ENCODE measurements around the gene MSX2. TPM values are rescaled to one million over a fixed set of nuclear protein-coding genes. Genes with fewer than 3 reads are reported as not detected.

Gene MSX2
- total RNA-seq, 1 experiment from 2014 or later, result 2.0 TPM

DNA sequence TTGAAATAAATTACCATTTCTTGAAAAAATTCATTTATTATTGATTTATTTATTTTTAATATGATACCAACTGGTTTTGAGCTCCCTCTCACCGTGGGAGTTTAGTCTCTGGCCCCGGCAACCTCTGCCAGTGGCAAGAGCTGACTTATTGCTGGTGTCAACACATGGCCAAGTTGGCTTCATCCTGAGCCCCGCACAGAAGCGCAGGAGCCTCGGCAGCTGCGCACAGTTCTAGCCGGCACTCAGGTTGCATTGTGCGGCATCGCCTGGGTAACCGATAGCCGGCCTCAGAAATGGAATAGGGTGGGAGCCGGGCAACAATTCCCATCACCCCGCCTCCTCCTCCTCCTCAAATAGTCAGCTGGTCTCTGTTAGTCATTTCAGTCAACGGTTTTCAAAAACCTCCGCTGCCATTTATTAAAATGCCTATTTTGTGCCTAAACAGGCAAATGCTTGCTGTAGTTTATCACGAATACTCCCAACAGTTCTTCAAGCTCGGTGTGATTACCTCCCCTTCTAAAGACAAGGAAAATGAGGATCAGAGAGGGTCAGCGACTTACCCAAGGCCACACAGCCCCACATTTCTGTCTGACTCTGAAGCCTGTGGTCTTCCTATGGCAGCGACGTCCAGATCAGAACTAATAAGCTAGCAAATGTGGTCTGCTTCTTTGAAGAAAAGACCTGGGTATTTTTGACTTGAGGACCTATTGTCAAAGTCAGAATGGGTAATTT is 15.7 kb upstream of the MSX2 start:
- in situ Hi-C loops (cut with HindIII; ENCODE audit: low pct_unique_long_range_greater_than_20kb, low sequenced_read_pairs), result no loop called here
- DNase-seq (ENCODE audit: low read depth, low spot score), result no peak

DNA sequence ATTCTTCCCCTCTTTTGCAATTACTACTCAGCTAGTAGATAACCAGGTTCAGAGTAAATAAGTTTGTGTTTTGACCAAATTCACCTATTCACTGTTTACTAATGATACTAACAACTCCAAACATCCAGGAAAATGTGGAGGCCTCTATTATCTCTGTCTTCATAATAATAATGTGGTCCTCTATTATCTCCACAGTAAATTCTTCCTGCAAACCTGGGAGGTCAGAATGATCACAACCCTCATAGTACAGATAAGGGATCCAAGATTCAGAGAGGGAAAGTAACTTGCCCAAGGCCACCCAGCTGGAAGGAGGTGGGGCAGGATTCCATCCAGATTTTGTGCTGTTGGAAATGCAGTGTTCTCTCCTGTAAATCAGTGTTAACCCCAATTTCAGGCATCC is 9.6 kb upstream of the MSX2 start:
- DNase-seq (ENCODE audit: low read depth, low spot score), result no peak
- in situ Hi-C loops (cut with HindIII; ENCODE audit: low pct_unique_long_range_greater_than_20kb, low sequenced_read_pairs), result no loop called here

DNA sequence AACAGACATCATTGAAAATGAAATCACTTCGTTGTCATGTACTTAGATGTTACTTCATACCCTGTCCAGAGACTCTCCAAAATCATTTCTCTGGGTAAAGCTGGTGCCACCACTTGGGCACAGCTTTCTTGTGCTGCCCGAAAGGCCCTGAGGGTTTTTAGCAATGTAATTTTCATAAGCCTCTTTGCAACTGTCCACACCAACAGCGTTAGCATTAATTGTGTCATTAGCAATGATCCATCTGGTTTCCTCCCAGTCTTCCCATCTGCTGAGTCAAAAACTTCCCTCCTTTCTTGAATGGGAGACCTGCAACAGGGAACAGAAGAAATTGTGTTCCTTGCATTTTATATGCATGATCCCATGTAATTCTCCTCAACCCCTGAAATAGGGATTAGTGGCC is 8.6 kb upstream of the MSX2 start:
- in situ Hi-C loops (cut with HindIII; ENCODE audit: low pct_unique_long_range_greater_than_20kb, low sequenced_read_pairs), result no loop called here

DNA sequence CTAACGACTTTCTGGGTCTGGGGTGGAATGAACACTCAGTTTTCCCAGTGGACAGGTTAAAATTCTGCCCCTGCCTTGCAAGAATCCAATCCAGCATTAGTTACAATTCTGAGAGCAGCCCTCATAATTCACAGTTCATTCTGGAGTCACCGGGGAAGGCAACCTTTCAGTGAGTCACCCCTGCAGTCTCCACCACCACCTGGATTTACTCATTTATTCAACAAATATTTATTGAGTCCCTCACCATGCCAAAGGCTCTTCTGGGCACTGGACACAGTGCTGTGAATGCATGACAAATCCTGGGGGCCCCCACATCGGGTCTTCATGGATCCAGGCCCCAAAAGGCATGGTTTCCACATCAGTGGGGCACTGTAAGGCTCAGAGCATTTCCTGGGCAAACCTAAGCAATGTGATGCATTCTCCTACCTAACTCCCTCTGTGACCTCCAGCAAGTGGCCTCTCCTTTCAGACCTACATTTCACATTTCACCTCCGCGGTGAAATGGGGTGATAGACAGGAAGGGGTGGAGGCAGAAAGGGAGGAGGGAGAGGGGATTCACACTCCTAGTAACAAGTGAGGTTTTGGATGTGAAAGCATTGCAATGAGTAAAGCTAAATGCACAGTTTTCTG is 6.4 kb upstream of the MSX2 start:
- in situ Hi-C loops (cut with HindIII; ENCODE audit: low pct_unique_long_range_greater_than_20kb, low sequenced_read_pairs), result no loop called here
- DNase-seq (ENCODE audit: low read depth, low spot score), result no peak

More for the DNA sequence above, 8.6 kb upstream of the MSX2 start:
- no peak for DNase-seq (ENCODE audit: low read depth, low spot score)

DNA sequence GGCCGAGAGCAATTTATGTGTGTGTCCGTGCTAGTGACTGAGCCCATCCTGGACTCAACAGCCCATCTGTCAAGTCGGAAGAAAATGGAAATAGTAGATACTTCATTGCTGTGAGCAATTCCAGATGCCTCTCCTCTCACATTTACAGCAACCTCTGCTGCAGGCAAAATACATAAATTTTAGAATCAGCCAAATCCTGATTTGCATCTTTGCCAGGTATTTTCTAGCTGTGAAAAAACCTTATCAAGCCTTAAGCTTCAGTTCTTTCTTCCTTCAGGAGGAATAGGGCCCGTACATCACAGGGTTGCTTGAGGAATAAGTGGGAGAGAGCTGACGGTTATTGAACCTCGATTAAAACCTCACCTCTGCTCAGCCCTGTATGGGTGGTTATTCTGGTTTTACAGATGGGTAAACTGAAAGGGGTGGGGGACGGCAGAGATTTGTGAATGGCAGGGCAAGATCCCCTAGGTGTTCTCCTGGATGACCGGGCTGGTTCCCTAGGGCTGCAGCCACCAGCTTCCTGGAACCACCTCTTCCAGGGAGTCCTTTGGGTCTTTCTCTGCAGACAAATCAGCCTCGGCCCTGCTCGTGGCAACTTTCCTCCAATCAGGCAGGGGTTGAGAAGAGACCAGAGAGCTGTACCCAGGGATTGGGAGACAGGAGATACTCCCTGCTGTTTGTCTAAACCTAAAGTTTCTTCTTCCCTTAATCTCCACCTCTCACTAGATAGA is 5.3 kb upstream of the MSX2 start:
- DNase-seq (ENCODE audit: low read depth, low spot score), result no peak
- in situ Hi-C loops (cut with HindIII; ENCODE audit: low pct_unique_long_range_greater_than_20kb, low sequenced_read_pairs), result no loop called here

- in situ Hi-C loops (cut with HindIII; ENCODE audit: low pct_unique_long_range_greater_than_20kb, low sequenced_read_pairs), result no loop called here
- no peak for DNase-seq (ENCODE audit: low read depth, low spot score)
Measured at GRCh38 chr5:174719793-174720611, 4.4 kb upstream of the MSX2 start.

DNA sequence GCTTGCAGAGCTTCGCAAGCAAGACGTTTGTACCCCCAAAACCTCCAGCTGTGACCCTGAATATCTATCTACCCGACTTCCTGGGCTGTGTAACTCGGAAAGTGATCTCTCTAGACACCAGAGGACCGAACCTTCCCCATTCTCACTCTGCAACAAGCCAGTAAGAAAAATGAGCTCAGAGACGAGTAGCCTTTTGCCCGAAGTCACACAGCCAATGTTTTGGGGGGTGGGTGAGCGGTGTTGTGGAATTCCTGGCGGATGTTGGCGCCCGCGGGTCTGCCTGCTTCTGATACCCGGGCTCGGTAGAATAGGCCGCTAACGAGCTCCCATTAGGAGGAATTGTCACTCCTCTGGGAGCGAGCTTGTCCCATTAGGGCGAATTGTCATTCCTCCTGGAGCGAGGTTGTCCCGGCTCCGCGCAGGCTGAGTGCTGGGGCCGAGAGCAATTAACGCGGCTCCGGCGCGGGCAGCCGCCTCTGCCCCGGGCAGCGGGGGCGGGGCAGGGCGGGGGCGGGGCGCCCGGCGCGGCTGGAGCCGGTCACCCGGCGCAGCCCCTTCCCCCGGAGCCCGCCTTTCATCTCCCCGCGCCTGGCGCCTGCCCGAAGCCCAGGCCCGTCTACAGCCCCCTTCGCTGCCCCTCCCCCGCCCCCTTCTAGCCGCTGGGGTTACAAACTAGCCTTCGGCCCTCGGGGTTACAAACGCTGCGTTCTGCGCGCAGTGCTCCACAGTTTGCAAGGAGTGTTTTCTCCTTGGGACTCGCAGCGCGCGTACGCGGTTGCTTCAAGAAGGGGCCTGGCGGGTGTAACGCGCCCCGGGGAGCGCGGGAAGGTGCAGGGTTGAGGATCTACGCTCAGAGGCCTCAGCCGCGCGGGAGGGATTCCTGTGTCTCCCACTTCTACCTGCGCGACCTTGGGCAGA is 3.5 kb upstream of the MSX2 start:
- no peak for DNase-seq (ENCODE audit: low read depth, low spot score)
- in situ Hi-C loops (cut with HindIII; ENCODE audit: low pct_unique_long_range_greater_than_20kb, low sequenced_read_pairs), result no loop called here

- no peak for DNase-seq (ENCODE audit: low read depth, low spot score)
- in situ Hi-C loops (cut with HindIII; ENCODE audit: low pct_unique_long_range_greater_than_20kb, low sequenced_read_pairs), result no loop called here
Measured at GRCh38 chr5:174721530-174722432, 2.6 kb upstream of the MSX2 start.

DNA sequence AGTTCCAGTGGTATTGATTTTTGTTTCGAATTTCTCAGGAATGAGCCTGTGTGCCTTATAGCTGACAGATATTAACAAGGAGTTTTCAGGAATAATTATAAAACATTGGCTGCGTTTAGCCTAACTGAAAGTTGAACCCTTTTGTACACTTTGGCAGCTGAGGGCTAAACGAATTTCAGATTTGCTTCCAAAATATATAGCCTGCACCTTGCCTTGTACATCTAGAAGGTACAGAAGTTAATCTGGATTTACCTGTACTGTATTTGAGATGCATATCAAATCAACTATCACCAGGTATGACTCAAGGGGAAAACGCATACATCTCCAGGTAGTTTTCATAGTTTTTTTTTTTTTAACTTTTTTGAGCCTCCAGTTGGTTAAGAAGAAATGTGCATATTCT is 1.9 kb upstream of the MSX2 start:
- in situ Hi-C loops (cut with HindIII; ENCODE audit: low pct_unique_long_range_greater_than_20kb, low sequenced_read_pairs), result no loop called here
- DNase-seq (ENCODE audit: low read depth, low spot score), result no peak

DNA sequence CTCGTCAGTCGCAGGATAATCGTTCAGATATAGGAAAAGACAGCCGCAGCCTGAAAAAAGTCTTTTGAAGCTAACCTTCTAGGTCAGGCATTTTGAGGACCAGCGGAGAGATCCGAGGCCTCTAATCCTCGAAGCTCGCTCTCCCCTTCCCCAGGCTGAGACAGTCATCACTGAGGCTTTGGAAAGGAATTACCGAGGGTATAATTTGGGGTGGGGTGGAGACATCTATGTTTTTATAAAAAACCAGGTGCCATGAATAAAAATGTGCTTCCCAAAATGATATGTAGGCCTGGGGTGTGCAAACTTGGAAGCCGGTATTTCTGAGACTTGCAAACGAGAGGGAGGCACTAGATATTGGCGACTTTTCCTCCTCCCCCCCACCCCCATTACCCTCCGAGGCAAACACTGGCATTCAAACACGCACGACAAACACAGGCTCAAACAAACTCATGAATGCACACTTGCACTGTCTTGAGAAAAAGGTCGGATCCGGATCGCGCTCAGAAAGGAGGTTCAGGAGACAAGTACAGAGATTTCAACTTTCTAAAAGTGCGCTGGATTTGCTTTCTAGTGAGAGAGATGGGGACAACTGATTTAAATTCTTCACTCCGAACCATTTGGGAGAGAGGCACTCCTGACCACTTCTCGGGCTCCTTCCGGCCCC is 935 bp upstream of the MSX2 start:
- no peak for DNase-seq (ENCODE audit: low read depth, low spot score)
- in situ Hi-C loops (cut with HindIII; ENCODE audit: low pct_unique_long_range_greater_than_20kb, low sequenced_read_pairs), result no loop called here

GRCh38 chr5:174723979-174724483 is 351 bp upstream of the MSX2 start:
- peak; percentile 17 for DNase-seq (ENCODE audit: low read depth, low spot score)
- in situ Hi-C loops (cut with HindIII; ENCODE audit: low pct_unique_long_range_greater_than_20kb, low sequenced_read_pairs), result no loop called here

- DNase-seq (ENCODE audit: low read depth, low spot score), result no peak
- in situ Hi-C loops (cut with HindIII; ENCODE audit: low pct_unique_long_range_greater_than_20kb, low sequenced_read_pairs), result no loop called here
Measured at GRCh38 chr5:174725261-174725990, 1.0 kb downstream of the MSX2 start.

GRCh38 chr5:174725991-174726601 is 1.7 kb downstream of the MSX2 start:
- DNase-seq (ENCODE audit: low read depth, low spot score), result no peak
- in situ Hi-C loops (cut with HindIII; ENCODE audit: low pct_unique_long_range_greater_than_20kb, low sequenced_read_pairs), result no loop called here

DNA sequence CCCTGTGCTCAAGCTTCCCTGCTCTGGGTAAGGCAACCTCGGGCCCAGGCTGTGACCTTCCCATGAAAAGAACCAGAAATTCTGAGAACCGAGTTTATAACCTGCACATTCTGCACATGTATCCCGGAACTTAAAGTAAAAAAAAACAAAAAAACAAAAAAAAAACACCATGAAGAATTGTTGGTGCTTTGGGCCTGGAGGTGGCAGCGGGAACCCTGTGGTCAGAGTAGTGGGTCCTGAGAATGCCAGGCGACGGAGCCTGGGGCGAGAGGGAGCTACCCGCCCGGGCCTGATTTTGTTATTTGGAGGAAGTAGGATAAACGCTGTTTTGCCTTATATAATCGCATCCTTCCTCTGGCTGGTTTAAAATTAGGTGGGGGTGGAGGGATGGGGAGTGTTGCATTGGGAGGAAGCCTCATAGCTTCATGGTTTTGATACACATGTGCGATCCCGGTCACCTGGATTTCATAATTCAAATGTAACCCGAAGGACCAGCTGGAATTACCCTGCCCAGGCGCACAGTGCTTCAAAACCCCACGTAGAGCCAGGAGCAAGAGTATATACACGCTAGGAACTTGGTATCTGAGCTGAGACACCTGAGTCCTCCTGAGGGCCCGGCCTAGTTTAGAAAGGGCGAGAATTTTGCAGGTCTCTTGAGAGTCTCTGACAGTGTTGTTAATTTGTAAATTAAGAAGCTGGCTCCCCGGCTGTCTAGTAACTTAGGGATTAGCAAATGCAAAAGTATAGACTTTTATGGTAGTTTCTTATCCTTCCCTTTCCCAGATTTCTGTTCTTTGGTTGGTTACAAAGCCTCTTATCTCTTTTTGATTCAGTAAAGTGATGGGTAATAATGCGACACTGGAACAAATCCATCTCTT is 2.8 kb downstream of the MSX2 start:
- in situ Hi-C loops (cut with HindIII; ENCODE audit: low pct_unique_long_range_greater_than_20kb, low sequenced_read_pairs), result no loop called here
- no peak for DNase-seq (ENCODE audit: low read depth, low spot score)

All from SK-MEL-5 (cell line).